Measurements from ENCODE around the gene ADAMTS12. TPM values are rescaled to one million over a fixed set of nuclear protein-coding genes. Genes with fewer than 3 reads are reported as not detected.

ADAMTS12 gene
- total and polyA plus RNA-seq, 9 of the 15 experiments (the other 6 are each of a cell fraction or from before 2014, with no cell fraction given): 0.11 TPM; not detected in 8

GRCh38 chr5:33810491-33811120 is 81.2 kb downstream of the ADAMTS12 start (continued):
- TF ChIP-seq THRB (CRISPR knock-in tag; conservative IDR thresholded peaks at IDR 0.05) (no peak), TAL1 (IDR thresholded peaks at IDR 0.05) (no peak), CREM (IDR thresholded peaks at IDR 0.05; ENCODE audit: low read depth) (no peak)

GRCh38 chr5:33809936-33810335 is 81.9 kb downstream of the ADAMTS12 start:
- no TSS peak for BruUV-seq (replicated peaks)
- in situ Hi-C loops (cut with MboI) (no loop called here), intact Hi-C loops (cut with micrococcal nuclease) (loop anchor here (10.0 kb wide), 1 partner anchor 375 kb away; no protein-coding TSS in a partner anchor)
- ChIA-PET CTCF (ENCODE audit: low intra/inter-chr PET ratio) (no interaction called here), POLR2A (no interaction called here)
- DNase-seq (ENCODE audit: extremely low read depth in 1 of 4, low spot score in 3 of 4): no peak
- ATAC-seq: no peak
- H3K4me2 ChIP-seq (ENCODE audit: insufficient read depth, low read length): no peak overlapping the region
- H2AFZ ChIP-seq (ENCODE audit: low read depth, low read length): no peak overlapping the region
- H3K27me3 ChIP-seq (ENCODE audit: control insufficient read depth in 2 of 2, insufficient read depth in 2 of 2, low read length in 2 of 2): no peaks in the 10 kb centered on the region; a peak in 2 of 5 replicates
- no peaks in the 10 kb centered on the region for H3K4me1 ChIP-seq (replicated peaks in 1 of 2; ENCODE audit: control insufficient read depth in 2 of 2, insufficient read depth in 2 of 2, low read length in 2 of 2)
- H3K27ac ChIP-seq (ENCODE audit: extremely low read depth, low read depth, low read length): no peak overlapping the region
- no peaks in the 10 kb centered on the region for H3K79me2 ChIP-seq (ENCODE audit: control insufficient read depth, insufficient read depth, low read length)
- FAIRE-seq: no peak
- WGBS (ENCODE audit: insufficient coverage, low coverage, missing lambda C conversion rate): 0% methylated on average over 1 of the region's 1 CpG
- no peaks in the 10 kb centered on the region for H3K9me3 ChIP-seq (replicated peaks; ENCODE audit: control insufficient read depth, insufficient read depth, low read depth, low read length)
- H3K4me3 ChIP-seq: no peak overlapping the region
- H3K9ac ChIP-seq (ENCODE audit: insufficient read depth in 1 of 2, low read depth in 2 of 2, low read length in 2 of 2): no peak overlapping the region
- no peaks in the 10 kb centered on the region for H4K20me1 ChIP-seq (replicated peaks; ENCODE audit: control insufficient read depth, insufficient read depth, low read length)
- no peaks in the 10 kb centered on the region for H3K36me3 ChIP-seq (ENCODE audit: control insufficient read depth, insufficient read depth, low read length)
- H3K9me1 ChIP-seq (ENCODE audit: control insufficient read depth, insufficient read depth, low read length): no peaks in the 10 kb centered on the region
- no peak for TF ChIP-seq PRMT5 (CRISPR knock-in tag; IDR thresholded peaks at IDR 0.05)
- no peak for TF ChIP-seq RBM25 (IDR thresholded peaks at IDR 0.05; ENCODE audit: low read depth, low read length, severe bottlenecking)
- TF ChIP-seq RBM15 (IDR thresholded peaks at IDR 0.05; ENCODE audit: insufficient read depth, low read length): no peak
- TF ChIP-seq NFATC3 (IDR thresholded peaks at IDR 0.05): no peak
- no peak for TF ChIP-seq ZNF184 (CRISPR knock-in tag; IDR thresholded peaks at IDR 0.05)
- no peak for TF ChIP-seq ESRRB (CRISPR knock-in tag; IDR thresholded peaks at IDR 0.05; ENCODE audit: borderline replicate concordance)
- TF ChIP-seq NCOA4 (IDR thresholded peaks at IDR 0.05; ENCODE audit: partially characterized antibody): no peak
- TF ChIP-seq ZNF431 (CRISPR knock-in tag; IDR thresholded peaks at IDR 0.05): no peak
- no peak for TF ChIP-seq ZNF740 (CRISPR knock-in tag; IDR thresholded peaks at IDR 0.05)
- TF ChIP-seq ZNF740 (tag; IDR thresholded peaks at IDR 0.05): no peak
- no peak for TF ChIP-seq NFE2 (IDR thresholded peaks at IDR 0.05; ENCODE audit: low read depth)
- no peak for TF ChIP-seq POLR2B (IDR thresholded peaks at IDR 0.05; ENCODE audit: low read depth, partially characterized antibody)
- TF ChIP-seq ZNF512 (tag; IDR thresholded peaks at IDR 0.05): no peak
- no peak for TF ChIP-seq MCM3 (IDR thresholded peaks at IDR 0.05)
- TF ChIP-seq BRD9 (IDR thresholded peaks at IDR 0.05; ENCODE audit: low read depth, partially characterized antibody): no peak
- no peak for TF ChIP-seq TAF9B (IDR thresholded peaks at IDR 0.05; ENCODE audit: partially characterized antibody)
